ENCODE data around the gene ASTN2. TPM values are rescaled to one million over a fixed set of nuclear protein-coding genes. Genes with fewer than 3 reads are reported as not detected.

Gene ASTN2
- total RNA-seq, 1 donor from 2014 or later: 10.0 TPM

DNA sequence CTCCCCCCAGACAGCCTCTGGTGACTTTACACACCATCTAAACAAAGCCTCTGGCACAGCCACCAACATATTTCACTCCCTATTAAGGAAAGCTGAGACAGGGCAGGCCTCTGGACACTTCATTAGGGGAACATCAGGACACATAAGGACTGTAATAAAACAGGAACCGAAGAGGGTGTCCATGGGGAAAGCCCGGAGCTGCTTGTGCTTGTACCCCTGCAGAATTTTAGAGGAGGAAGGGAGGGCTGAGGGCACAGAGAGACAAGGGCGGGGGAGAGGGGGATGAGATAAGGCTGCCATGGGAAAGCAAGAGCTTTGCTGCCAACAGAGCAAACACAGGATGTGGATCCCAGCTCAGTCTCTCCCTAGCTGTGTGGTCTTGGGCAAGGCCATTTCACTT, 138.4 kb downstream of the ASTN2 start:
- Mint-ChIP-seq H3K9me3 (ENCODE audit: unreplicated experiment) (no peaks in the 10 kb centered on the region), H3K36me3 (ENCODE audit: low read depth, unreplicated experiment) (no peaks in the 10 kb centered on the region), H3K27ac (ENCODE audit: unreplicated experiment) (no peak overlapping the region), H3K4me1 (ENCODE audit: unreplicated experiment) (no peaks in the 10 kb centered on the region), H3K4me3 (ENCODE audit: unreplicated experiment) (no peak overlapping the region), H3K27me3 (ENCODE audit: unreplicated experiment) (peaks cover under 1% of the 10 kb centered on the region)
- no peak for DNase-seq (ENCODE audit: low spot score)
- TF ChIP-seq, protein P1, sequence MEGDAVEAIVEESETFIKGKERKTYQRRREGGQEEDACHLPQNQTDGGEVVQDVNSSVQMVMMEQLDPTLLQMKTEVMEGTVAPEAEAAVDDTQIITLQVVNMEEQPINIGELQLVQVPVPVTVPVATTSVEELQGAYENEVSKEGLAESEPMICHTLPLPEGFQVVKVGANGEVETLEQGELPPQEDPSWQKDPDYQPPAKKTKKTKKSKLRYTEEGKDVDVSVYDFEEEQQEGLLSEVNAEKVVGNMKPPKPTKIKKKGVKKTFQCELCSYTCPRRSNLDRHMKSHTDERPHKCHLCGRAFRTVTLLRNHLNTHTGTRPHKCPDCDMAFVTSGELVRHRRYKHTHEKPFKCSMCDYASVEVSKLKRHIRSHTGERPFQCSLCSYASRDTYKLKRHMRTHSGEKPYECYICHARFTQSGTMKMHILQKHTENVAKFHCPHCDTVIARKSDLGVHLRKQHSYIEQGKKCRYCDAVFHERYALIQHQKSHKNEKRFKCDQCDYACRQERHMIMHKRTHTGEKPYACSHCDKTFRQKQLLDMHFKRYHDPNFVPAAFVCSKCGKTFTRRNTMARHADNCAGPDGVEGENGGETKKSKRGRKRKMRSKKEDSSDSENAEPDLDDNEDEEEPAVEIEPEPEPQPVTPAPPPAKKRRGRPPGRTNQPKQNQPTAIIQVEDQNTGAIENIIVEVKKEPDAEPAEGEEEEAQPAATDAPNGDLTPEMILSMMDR (IDR thresholded peaks at IDR 0.05; ENCODE audit: unreplicated experiment): no peak

DNA sequence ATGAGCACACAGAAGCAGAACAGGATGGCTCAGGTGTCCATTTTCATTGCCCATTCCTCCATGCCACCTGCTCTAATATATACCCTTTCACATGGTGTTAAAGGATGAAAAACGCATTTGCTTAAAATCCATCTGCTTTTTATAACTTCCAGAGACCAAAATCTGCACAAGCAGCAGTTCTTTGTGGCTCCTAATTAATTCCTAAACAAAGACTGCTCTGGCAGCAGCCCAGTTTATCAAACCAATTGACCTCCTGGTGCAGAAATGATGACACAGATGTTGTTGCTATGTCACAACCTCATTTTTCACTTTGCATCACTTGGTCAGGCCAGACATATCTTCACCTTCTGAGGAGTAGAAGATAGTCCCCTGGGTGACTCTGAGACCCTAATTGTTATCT, 141.2 kb downstream of the ASTN2 start:
- TF ChIP-seq, protein P1 (IDR thresholded peaks at IDR 0.05; ENCODE audit: unreplicated experiment): no peak
- H3K36me3 Mint-ChIP-seq (ENCODE audit: low read depth, unreplicated experiment): no peaks in the 10 kb centered on the region

DNA sequence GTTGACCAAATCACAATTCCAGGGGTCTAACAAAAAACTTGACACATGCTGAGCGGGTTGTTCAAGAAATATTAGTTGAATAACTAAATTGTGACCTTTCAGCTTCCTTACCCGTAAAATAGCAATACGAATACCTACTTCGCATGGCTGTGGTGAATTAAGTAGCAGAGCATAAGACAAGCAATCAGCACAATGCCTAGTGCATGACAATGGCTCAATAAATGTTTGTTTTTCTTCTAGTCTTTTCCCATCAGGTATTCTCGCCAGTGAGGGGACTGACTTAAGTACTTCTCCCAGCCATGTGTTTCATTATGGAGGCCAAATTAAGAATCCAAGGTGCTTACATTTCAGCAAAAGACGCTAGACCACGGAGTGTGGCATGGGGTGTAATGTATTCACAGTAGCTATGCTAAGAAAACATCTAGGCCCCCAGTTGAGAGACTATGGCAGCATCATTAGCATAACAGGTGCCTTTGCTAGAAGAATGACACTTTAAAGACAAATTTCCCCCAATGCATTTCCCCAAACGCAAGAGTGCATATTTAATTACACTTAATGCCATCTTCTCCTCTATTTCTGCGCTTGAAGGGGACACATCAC, 145.9 kb downstream of the ASTN2 start:
- H3K27me3 Mint-ChIP-seq (ENCODE audit: unreplicated experiment): peaks cover 2% of the 10 kb centered on the region
- no peak overlapping the region for H3K4me3 Mint-ChIP-seq (ENCODE audit: unreplicated experiment)
- H3K9me3 Mint-ChIP-seq (ENCODE audit: unreplicated experiment): no peaks in the 10 kb centered on the region
- TF ChIP-seq, protein P1 (IDR thresholded peaks at IDR 0.05; ENCODE audit: unreplicated experiment): no peak
- no peak for DNase-seq (ENCODE audit: low spot score)
- H3K4me1 Mint-ChIP-seq (ENCODE audit: unreplicated experiment): no peaks in the 10 kb centered on the region
- no peaks in the 10 kb centered on the region for H3K36me3 Mint-ChIP-seq (ENCODE audit: low read depth, unreplicated experiment)
- H3K27ac Mint-ChIP-seq (ENCODE audit: unreplicated experiment): no peak overlapping the region

More for the DNA sequence above, 141.2 kb downstream of the ASTN2 start:
- Mint-ChIP-seq H3K9me3 (ENCODE audit: unreplicated experiment) (no peaks in the 10 kb centered on the region), H3K27ac (ENCODE audit: unreplicated experiment) (no peak overlapping the region), H3K27me3 (ENCODE audit: unreplicated experiment) (peaks cover 2% of the 10 kb centered on the region), H3K4me3 (ENCODE audit: unreplicated experiment) (no peak overlapping the region), H3K4me1 (ENCODE audit: unreplicated experiment) (no peaks in the 10 kb centered on the region)
- DNase-seq (ENCODE audit: low spot score): no peak

DNA sequence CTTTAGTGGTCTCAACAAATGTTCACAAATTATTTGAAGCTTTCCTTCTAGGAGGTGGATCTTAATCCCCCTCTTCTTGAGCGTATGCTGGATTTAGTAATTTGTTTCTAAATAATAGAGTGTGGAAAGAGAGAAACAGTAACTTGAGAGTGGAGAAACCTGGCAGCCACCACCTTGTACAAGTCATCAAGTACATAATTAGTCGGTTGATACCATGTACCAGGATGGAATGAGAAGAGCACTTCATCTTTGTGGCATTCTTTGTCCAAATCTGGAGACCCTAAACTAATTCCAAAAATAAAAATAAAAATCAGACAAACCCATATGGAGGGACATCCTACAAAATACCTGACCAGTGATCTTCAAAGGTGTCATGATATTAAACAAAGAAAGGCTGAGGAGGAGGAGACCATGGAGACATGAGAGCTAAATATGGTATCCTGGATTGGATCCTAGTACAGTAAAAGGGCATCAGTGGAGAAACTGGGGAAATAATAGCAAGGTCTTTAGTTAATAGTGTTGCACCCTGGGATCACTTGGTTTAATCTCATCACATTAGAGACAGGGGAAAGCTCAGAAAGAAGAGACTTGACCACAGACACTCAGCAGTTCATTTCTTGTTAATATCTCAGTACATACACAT, 147.9 kb downstream of the ASTN2 start:
- no peak overlapping the region for H3K4me3 Mint-ChIP-seq (ENCODE audit: unreplicated experiment)
- peaks cover 2% of the 10 kb centered on the region for H3K27me3 Mint-ChIP-seq (ENCODE audit: unreplicated experiment)
- H3K27ac Mint-ChIP-seq (ENCODE audit: unreplicated experiment): no peak overlapping the region

DNA sequence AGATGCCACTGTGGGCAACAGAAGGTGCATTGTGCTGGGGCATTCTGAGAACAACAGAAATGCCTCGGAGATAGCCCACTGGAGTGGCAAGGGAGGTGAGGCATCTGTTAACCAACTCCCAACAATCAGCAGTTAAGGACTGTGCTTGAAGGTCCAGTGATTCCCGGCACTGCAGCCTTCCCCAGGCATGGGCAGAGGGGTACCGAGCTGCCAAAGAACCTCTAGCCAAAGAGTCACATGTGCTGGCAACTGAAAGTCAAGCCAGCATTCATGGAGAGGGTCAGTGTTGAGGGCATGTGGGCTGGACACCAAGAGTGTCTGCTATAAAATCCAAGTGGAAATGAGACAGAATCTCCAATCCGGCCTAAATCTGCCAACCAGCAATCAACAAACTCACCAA, 149.6 kb downstream of the ASTN2 start:
- Mint-ChIP-seq H3K4me3 (ENCODE audit: unreplicated experiment) (no peak overlapping the region), H3K27ac (ENCODE audit: unreplicated experiment) (no peak overlapping the region), H3K9me3 (ENCODE audit: unreplicated experiment) (no peaks in the 10 kb centered on the region), H3K36me3 (ENCODE audit: low read depth, unreplicated experiment) (no peaks in the 10 kb centered on the region), H3K4me1 (ENCODE audit: unreplicated experiment) (no peaks in the 10 kb centered on the region), H3K27me3 (ENCODE audit: unreplicated experiment) (no peaks in the 10 kb centered on the region)
- TF ChIP-seq, protein P1 (IDR thresholded peaks at IDR 0.05; ENCODE audit: unreplicated experiment): no peak
- DNase-seq (ENCODE audit: low spot score): no peak

More for the DNA sequence above, 147.9 kb downstream of the ASTN2 start:
- no peaks in the 10 kb centered on the region for H3K36me3 Mint-ChIP-seq (ENCODE audit: low read depth, unreplicated experiment)
- no peaks in the 10 kb centered on the region for H3K9me3 Mint-ChIP-seq (ENCODE audit: unreplicated experiment)
- no peaks in the 10 kb centered on the region for H3K4me1 Mint-ChIP-seq (ENCODE audit: unreplicated experiment)
- TF ChIP-seq, protein P1 (IDR thresholded peaks at IDR 0.05; ENCODE audit: unreplicated experiment): no peak
- DNase-seq (ENCODE audit: low spot score): no peak
